HG03571 (cell line): ENCODE measurements around the gene PKDCC.
A peak's percentile ranks its signal among the peaks of the same experiment; 100 is the strongest.

ENCODE experiments used
- ATAC-seq: cut with Tn5 transposase; IDR thresholded peaks from one replicate; pipeline ENCODE4 v1.9.1; 2021; ENCODE audit not compliant: unreplicated experiment

Gene PKDCC

GRCh38 chr2:42047488-42048298, at the start of gene PKDCC:
Gene PKDCC, plus strand, starts transcription at chr2:42048021. Its CDS starts 179 bp downstream, at chr2:42048200.
- peak; percentile 62 for ATAC-seq

- ATAC-seq: no peak
These were observed 49.4 kb upstream of the PKDCC start for GRCh38 chr2:41998186-41999127.

- no peak for ATAC-seq
These were observed 48.7 kb upstream of the PKDCC start for GRCh38 chr2:41999128-41999480.

- ATAC-seq: no peak
These were observed 48.1 kb upstream of the PKDCC start for GRCh38 chr2:41999592-42000281.

- ATAC-seq: no peak
These were observed 46.1 kb upstream of the PKDCC start for GRCh38 chr2:42001711-42002201.

GRCh38 chr2:42007551-42007950, 40.3 kb upstream of the PKDCC start:
- no peak for ATAC-seq

GRCh38 chr2:42008241-42008921, 39.4 kb upstream of the PKDCC start:
- no peak for ATAC-seq

GRCh38 chr2:42009657-42010580, 37.9 kb upstream of the PKDCC start:
- no peak for ATAC-seq

- no peak for ATAC-seq
These were observed 37.0 kb upstream of the PKDCC start for GRCh38 chr2:42010743-42011298.

GRCh38 chr2:42012137-42012536, 35.7 kb upstream of the PKDCC start:
- ATAC-seq: no peak

GRCh38 chr2:42012651-42013050, 35.2 kb upstream of the PKDCC start:
- no peak for ATAC-seq

- ATAC-seq: no peak
These were observed 34.4 kb upstream of the PKDCC start for GRCh38 chr2:42013409-42013808.

- no peak for ATAC-seq
These were observed 26.4 kb upstream of the PKDCC start for GRCh38 chr2:42021464-42021863.

GRCh38 chr2:42025151-42025582, 22.7 kb upstream of the PKDCC start:
- no peak for ATAC-seq

- no peak for ATAC-seq
These were observed 21.5 kb upstream of the PKDCC start for GRCh38 chr2:42026272-42026671.

- peak; percentile 84 for ATAC-seq
These were observed 19.2 kb upstream of the PKDCC start for GRCh38 chr2:42028571-42029148.

GRCh38 chr2:42029171-42029570, 18.6 kb upstream of the PKDCC start:
- no peak for ATAC-seq

GRCh38 chr2:42029639-42030199, 18.1 kb upstream of the PKDCC start:
- ATAC-seq: no peak
